Activated CD4-positive, CD25-positive, alpha-beta regulatory T cell (primary cell): ENCODE measurements around the gene NF1.

Experiments
- DNase-seq, 4 experiments: peaks; one replicate each; lab custom pipeline; 2025; lab: John Stamatoyannopoulos, UW

Gene NF1

DNA sequence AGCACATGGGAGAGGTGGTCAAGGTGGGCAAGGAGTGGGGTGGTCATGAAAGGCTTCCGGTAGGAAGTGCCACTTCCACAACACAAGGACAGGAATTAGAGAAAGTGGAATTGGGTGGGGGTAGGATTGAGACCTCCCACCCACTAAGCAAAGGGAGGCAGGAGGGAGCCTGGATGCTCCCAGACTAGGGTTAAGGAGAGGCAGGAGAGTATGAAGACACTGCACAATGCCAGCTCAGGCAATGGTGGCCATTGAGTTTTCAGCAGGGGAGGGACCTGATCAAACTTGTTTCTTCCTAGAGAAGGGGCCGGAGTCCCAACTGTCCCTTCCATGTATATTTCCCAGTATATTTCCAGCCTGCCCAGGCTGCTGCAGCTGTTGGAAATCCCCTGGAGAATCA lies 293.6 kb downstream of the NF1 start:
- DNase-seq: no peak

- peak in 1 of 4 experiments; percentile 18 for DNase-seq
These were observed 294.2 kb downstream of the NF1 start for GRCh38 chr17:31388770-31389656.

GRCh38 chr17:31389657-31390381 lies 295.0 kb downstream of the NF1 start:
- DNase-seq: no peak

DNA sequence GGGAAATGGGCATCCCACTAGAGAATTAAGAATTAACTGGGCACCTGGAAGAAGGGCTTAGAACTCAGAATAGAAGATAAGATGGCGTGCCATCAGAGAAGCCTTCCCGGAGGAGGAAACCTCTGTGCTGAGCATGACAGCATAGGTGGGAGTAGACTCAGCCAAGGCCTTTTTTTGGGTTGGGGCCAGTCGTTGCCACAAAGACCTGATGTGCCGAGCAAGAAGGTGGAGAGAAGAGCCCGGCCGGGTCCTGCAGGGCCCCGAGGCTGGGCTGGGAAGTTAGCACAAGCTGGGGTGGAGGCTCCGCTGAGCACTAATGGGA lies 295.6 kb downstream of the NF1 start:
- no peak for DNase-seq

DNA sequence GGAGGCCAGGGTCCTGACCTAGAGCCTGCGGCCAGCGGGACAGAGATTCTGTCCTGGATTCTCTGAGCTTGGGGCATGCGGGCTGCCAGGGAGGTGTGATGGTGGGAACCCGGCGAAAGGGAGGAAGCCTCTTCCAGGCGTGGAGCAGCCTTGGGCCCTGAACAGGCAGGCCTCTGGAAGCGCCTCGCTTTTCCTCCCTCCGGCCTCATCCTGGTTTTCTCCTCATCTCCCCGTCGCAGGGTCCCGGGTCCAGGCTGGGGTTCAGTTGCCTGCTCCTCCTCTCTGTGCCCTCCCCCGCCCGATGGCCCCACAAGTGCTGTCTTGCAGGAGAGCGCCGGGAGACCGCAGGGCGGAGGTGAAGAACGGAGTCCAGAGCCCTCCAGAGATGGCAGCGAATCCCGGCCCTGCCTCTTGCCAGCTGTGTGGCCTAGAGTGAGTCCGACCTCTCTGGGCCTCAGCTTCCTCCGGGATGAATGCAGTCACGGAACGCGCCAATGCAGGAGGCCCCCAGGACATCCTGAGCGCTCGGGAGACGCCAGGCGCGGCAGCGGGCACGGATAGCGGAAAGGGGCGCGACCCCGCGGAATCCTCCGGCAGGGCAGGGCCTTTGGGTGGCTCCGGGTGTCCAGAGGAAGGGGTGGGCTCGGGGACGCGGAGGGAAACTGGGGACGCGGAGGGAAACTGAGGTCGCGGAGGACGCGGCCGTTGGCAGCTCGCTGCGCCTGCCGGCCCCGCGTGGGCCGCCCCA lies 296.1 kb downstream of the NF1 start:
- DNase-seq: no peak

- DNase-seq: no peak
These were observed 296.7 kb downstream of the NF1 start, which contains the start of gene RAB11FIP4 for GRCh38 chr17:31391496-31391949. Gene RAB11FIP4 (plus strand): TSS chr17:31391675. CDS start chr17:31391853, 178 bp downstream.

DNA sequence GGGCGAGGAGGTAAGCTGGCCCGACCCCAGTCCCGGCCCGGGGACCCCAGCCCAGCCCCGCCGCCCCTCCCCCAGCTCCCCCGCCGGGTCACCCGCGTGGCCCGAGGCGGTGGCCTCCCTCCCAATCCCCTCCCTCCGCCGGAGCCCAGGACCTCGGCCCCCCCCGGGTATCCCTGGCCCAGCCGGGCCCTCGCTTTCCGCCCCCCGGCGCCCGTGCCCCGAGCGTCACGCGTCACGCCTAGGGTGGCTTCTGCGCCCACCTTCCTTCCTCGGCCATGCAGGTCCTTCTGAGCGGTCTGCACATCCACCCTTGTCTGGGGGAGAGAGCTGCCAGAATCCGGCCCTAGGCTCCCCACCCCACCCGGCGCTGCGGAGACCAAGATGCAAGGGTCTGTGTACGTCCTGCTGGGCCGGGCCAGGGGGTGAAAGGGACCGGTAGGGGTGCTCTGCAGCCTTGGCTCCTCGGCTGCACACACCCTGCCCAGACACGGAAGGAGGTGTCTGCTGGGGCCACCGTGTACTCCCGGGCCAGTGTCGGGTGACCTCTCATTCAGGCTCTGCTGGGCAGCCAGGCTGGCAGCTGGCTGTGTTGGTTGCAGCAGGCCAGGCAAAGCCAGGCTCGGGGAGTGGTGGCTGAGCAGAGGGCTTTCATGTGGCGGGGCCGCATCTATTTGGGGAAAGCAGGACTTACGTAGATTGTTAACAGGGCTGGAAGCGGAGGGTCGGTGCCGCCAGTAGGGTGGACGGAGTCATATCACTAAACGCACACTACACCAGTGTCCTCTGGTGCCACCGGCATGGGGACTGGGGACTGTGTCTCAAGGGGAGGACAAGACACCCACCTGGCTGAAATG lies 297.5 kb downstream of the NF1 start:
- no peak for DNase-seq

DNA sequence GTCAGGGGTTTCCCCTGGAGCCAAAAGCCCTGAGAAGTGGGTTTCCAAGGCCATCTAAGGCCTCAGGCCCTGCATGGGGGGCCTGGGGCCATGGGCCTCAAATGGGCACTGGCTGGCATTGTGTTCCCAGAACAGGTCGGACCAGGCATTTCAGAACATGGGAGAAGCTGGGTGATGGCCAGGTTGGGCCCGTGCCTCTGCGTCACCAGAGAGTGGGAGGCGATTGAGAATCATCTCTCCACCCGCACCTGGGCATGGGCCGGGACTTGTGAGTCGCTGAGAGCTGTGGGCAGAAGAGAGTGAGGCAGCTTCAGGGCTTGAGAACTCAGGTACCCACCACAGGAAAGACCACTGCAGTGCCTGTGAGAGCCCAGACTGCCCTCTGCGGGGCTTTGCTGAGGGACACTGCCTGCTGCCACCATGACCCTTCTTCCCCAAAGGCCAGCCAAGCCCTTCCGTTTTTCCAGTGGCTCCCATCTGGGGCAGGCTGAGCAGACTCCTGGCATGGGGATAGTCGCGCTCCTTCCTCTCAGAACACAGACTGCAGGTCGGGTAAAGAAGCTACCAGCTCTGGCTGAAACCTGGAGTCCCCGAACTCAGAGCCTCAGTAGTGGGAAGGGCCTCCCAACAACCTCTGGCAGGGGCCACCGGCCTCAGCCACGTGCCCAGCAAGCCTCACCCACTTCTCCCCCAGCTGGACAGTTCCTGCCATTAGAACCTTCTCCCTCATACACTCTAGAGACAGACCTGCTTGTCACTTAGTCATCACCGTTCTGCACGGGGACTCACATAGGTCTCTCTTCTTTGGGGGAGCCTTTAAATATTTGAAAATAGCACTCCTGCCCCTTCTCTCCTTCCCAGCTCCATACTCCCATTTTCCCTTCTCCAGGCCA lies 298.3 kb downstream of the NF1 start:
- no peak for DNase-seq

DNA sequence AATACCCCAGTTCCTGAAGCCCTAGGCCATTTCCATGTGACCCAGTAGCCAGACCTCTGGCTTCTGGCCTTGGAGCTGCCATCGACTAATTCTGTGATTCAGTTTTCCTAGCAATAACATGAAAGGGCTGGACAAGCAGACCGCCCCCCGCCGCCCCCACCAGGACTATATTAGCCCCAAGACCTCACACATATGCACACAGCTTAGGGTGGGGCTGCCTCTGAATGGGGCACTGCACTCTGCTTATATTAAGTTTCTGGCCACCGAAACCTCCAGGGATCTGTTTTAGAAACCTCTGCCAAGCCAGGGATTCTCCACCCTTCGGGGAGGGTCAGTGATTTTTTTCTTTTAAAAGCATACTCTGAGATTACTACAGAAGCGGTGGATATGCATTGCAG lies 299.0 kb downstream of the NF1 start:
- no peak for DNase-seq

DNA sequence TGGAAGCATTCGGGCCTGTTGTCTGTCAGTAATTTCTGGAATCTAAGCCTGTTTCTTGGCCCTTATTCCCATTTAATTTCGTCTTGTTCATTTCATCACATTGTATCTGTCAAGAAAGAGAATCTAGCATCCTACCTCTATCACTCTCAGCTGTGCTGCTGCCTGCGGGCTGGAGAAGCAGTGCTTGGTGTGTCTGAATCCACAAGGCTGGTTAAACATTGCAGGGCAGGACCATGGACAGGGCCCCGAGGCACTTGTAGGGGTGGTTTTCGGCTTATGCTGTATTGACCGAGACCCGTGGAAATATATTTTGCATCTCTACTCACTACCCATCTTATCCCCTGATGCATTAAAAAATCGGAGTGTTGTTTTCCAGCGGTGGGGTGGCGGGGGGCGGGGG lies 299.8 kb downstream of the NF1 start:
- peak in 1 of 4 experiments; percentile 6 for DNase-seq

- DNase-seq: no peak
These were observed 302.6 kb downstream of the NF1 start for GRCh38 chr17:31397256-31397939.

- DNase-seq: no peak
These were observed 303.9 kb downstream of the NF1 start for GRCh38 chr17:31398381-31399311.

DNA sequence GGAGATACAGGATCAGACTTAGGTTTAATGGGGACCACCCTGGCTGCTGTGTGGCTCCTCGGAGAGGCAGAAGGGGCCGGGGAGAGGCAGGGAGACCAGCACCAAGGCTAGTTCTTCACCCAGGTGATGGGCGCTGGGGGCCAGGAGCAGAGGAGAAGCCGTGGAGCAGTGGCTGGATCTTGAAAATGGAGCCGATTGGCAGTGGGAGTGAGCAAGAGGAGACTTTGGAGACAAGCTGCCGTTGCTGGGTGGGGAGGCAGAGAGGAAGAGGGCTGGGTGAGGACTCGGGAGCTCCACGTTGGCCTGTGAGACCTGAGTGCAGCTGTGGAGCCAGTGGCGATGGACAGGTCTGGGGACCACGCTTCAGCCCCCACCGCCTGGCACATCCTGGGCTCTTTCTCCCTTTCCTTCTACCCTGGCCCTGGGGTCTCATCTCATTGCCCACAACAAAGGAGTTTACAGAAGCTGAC lies 305.7 kb downstream of the NF1 start:
- no peak for DNase-seq

DNA sequence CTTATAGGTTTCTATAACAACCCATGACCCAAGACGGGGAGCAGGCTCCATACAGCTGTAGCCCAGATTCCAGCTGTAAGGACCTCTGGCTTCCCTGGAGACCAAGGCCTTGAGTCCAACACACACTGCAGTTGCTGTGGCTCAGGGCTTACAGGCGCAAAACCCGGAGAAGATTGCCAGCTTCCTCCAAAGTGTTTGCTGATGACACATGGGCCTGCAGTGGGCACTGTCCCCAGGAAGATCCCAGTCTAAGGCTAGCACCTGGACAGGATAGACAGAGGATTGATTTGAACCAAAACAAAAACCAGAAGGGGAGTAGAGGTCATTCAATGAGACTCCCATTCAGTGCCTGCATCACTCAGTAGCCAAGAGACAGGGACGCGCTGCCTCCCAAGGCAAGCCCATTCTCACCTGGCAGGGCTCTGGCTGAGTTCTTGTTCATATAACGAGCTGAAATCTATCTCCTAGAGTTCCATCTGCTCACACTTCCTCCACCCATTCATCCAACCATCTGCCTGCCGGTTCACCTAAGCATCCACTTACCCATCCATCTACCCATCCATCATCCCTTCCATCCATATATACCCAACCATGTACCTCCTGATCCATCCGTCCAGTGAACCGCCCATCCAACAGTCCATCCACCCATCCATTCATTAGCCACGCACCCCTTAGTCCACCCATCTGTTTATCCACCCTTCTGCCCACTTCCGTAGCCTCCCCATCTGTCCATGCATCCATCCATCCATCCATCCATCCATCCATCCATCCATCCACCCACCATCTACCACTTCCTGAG lies 306.9 kb downstream of the NF1 start:
- DNase-seq: no peak

DNA sequence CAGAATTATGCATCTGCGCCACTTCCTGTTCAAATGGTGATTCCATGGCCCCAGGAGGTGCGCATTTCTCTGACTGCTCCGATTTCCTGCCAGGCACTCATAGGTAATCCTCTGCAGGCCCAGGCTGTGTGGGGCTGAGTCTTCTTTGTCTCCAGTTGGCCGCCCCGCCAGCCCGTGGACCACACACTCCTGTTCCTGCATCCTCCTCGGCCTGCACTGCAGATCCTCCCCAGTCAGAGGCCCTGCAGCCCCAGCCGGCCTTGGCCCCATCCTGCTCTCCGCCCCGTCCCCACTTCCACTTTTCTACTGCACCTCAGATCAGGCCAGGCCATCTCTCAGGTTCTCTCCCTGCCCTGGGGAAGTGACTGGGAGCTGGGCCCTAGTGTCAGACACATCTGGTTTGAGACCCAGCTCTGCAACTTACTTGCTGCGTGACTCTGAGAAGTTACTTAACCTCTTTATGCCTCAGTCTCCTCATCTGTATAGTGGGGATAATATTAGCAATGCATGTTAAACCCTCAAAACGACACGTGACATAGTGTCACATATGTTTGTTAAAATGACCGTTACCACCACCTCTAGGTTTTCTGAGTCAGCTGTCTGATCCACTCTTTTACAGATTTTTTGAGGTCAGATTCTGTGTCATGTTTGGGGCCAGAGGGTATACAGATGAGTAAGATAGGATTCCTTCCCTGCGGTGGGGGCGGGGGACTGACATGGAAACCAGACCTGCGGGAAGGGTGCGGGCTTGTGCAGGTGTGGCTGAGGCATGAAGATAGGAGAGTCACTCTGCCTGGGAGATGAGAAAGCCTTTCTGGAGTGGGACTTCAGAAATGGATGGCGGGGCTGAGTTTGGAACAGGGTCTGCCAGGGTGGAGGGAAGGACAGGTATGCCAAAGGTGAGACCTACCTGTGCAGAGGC lies 309.5 kb downstream of the NF1 start:
- no peak for DNase-seq

- no peak for DNase-seq
These were observed 311.2 kb downstream of the NF1 start for GRCh38 chr17:31405890-31406371.

- DNase-seq: no peak
These were observed 313.8 kb downstream of the NF1 start for GRCh38 chr17:31408586-31408985.
